Measurements from ENCODE around the gene PAK5.

Gene PAK5

DNA sequence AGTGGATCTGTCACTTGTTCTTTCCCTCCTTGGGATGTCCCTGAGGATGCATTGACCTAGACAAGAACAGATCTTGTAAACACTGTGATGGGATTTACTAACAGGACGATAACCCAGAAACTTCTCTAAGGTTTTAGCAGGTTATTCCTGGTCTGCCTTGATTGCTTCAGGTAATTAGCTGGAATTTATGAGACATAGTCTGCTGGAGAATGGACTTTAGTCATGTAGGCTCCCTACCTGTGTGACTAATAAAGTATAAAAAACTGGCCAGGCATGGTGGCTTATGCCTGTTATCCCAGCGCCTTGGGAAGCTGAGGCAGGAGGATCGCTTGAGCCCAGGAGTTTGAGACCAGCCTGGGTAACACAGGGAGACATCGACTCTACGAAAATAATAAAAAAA is 96.1 kb downstream of the PAK5 start:
- Histone ChIP-seq H3K27ac (ENCODE audit: low read length) (no peak overlapping the region), H3K36me3 (replicated peaks; ENCODE audit: insufficient read depth, low read length) (no peaks in the 10 kb centered on the region), H3K4me1 (ENCODE audit: low read length) (peaks cover 26% of the 10 kb centered on the region), H3K9me3 (replicated peaks; ENCODE audit: insufficient read depth, low read length) (no peaks in the 10 kb centered on the region), H3F3A (ENCODE audit: insufficient read depth, low read length) (peaks cover 16% of the 10 kb centered on the region), H3K79me2 (ENCODE audit: low read length) (no peaks in the 10 kb centered on the region), H3K4me2 (ENCODE audit: low read depth, low read length) (no peak overlapping the region), H3K9me2 (replicated peaks; ENCODE audit: insufficient read depth, low read length) (no peaks in the 10 kb centered on the region), H3K4me3 (ENCODE audit: low read length) (no peak overlapping the region), H2AFZ (ENCODE audit: low read length) (no peak overlapping the region), H3K9ac (ENCODE audit: low read length) (no peak overlapping the region), H3K27me3 (replicated peaks; ENCODE audit: insufficient read depth, low read length) (no peaks in the 10 kb centered on the region), H4K20me1 (ENCODE audit: insufficient read depth, low read length) (no peaks in the 10 kb centered on the region)
- no peak for DNase-seq
- TF ChIP-seq EZH2phosphoT487 (IDR thresholded peaks at IDR 0.05; ENCODE audit: low read length) (no peak), EZH2 (optimal IDR thresholded peaks at IDR 0.05; ENCODE audit: low read depth, low read length) (no peak)
- TF ChIP-seq, protein P1, sequence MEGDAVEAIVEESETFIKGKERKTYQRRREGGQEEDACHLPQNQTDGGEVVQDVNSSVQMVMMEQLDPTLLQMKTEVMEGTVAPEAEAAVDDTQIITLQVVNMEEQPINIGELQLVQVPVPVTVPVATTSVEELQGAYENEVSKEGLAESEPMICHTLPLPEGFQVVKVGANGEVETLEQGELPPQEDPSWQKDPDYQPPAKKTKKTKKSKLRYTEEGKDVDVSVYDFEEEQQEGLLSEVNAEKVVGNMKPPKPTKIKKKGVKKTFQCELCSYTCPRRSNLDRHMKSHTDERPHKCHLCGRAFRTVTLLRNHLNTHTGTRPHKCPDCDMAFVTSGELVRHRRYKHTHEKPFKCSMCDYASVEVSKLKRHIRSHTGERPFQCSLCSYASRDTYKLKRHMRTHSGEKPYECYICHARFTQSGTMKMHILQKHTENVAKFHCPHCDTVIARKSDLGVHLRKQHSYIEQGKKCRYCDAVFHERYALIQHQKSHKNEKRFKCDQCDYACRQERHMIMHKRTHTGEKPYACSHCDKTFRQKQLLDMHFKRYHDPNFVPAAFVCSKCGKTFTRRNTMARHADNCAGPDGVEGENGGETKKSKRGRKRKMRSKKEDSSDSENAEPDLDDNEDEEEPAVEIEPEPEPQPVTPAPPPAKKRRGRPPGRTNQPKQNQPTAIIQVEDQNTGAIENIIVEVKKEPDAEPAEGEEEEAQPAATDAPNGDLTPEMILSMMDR (IDR thresholded peaks at IDR 0.05; ENCODE audit: low read length), result no peak

DNA sequence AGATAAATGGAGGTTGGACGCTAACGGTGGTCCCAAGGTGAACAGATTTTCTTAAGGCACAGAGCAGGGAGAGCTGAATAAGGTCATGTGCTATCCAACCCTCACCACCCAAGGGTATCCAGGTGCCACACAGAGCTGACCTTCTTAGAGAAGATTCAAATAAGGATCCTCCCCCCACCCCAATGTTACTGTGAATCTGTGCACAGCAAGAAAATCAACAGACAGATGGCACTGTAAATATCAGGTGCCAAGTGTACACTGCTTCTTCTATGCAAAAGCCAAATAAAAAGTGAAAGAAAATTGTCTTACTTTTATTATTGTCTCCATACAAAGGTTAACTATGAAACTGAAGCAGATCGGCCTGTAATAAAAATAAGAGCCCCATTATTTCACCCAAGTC is 96.9 kb downstream of the PAK5 start:
- Histone ChIP-seq H3K79me2 (ENCODE audit: low read length) (no peaks in the 10 kb centered on the region), H3K9me2 (replicated peaks; ENCODE audit: insufficient read depth, low read length) (no peaks in the 10 kb centered on the region), H3K4me1 (ENCODE audit: low read length) (peaks cover 26% of the 10 kb centered on the region), H3K4me3 (ENCODE audit: low read length) (no peak overlapping the region), H2AFZ (ENCODE audit: low read length) (no peak overlapping the region), H3K27ac (ENCODE audit: low read length) (no peak overlapping the region), H3K27me3 (replicated peaks; ENCODE audit: insufficient read depth, low read length) (no peaks in the 10 kb centered on the region), H3K9me3 (replicated peaks; ENCODE audit: insufficient read depth, low read length) (no peaks in the 10 kb centered on the region), H3K9ac (ENCODE audit: low read length) (no peak overlapping the region), H3K36me3 (replicated peaks; ENCODE audit: insufficient read depth, low read length) (no peaks in the 10 kb centered on the region), H4K20me1 (ENCODE audit: insufficient read depth, low read length) (no peaks in the 10 kb centered on the region), H3K4me2 (ENCODE audit: low read depth, low read length) (no peak overlapping the region), H3F3A (ENCODE audit: insufficient read depth, low read length) (peaks cover 16% of the 10 kb centered on the region)
- DNase-seq, result peak; percentile 14
- TF ChIP-seq EZH2 (optimal IDR thresholded peaks at IDR 0.05; ENCODE audit: low read depth, low read length) (no peak), EZH2phosphoT487 (IDR thresholded peaks at IDR 0.05; ENCODE audit: low read length) (no peak)
- TF ChIP-seq, protein P1 (IDR thresholded peaks at IDR 0.05; ENCODE audit: low read length), result no peak

DNA sequence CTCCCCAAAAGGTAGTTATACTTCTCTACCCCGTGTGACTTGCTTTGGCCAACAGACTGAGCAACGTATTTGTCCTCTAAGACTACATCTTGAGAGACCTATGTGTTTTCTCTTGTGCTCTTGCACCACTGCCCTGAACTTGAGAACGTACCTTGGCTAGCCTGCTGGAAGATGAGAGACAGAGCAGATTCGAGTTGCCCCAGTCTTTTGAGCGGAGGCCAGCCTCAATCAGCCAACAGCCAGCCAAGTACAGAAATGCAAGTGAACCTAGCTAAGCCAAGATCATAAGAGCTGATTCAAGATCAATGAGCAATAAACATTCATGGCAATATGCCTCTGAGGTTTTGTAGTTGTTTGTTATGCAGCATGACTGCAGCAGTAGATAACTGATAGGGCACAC is 98.4 kb downstream of the PAK5 start:
- peaks cover 24% of the 10 kb centered on the region for H3K4me1 ChIP-seq (ENCODE audit: low read length)

More for the DNA sequence above, 98.4 kb downstream of the PAK5 start:
- peaks cover 16% of the 10 kb centered on the region for H3F3A ChIP-seq (ENCODE audit: insufficient read depth, low read length)
- no peak overlapping the region for H3K9ac ChIP-seq (ENCODE audit: low read length)
- H3K79me2 ChIP-seq (ENCODE audit: low read length), result no peaks in the 10 kb centered on the region
- H3K4me2 ChIP-seq (ENCODE audit: low read depth, low read length), result no peak overlapping the region
- no peak overlapping the region for H3K27ac ChIP-seq (ENCODE audit: low read length)
- no peaks in the 10 kb centered on the region for H4K20me1 ChIP-seq (ENCODE audit: insufficient read depth, low read length)
- no peaks in the 10 kb centered on the region for H3K36me3 ChIP-seq (replicated peaks; ENCODE audit: insufficient read depth, low read length)
- no peak for DNase-seq
- no peaks in the 10 kb centered on the region for H3K9me2 ChIP-seq (replicated peaks; ENCODE audit: insufficient read depth, low read length)
- H3K4me3 ChIP-seq (ENCODE audit: low read length), result no peak overlapping the region
- TF ChIP-seq, protein P1 (IDR thresholded peaks at IDR 0.05; ENCODE audit: low read length), result no peak
- TF ChIP-seq EZH2phosphoT487 (IDR thresholded peaks at IDR 0.05; ENCODE audit: low read length) (no peak), EZH2 (optimal IDR thresholded peaks at IDR 0.05; ENCODE audit: low read depth, low read length) (no peak)
- H2AFZ ChIP-seq (ENCODE audit: low read length), result no peak overlapping the region
- H3K27me3 ChIP-seq (replicated peaks; ENCODE audit: insufficient read depth, low read length), result no peaks in the 10 kb centered on the region
- H3K9me3 ChIP-seq (replicated peaks; ENCODE audit: insufficient read depth, low read length), result no peaks in the 10 kb centered on the region
